ENCODE results near the gene ST8SIA3. TPM values are rescaled to one million over a fixed set of nuclear protein-coding genes. Genes with fewer than 3 reads are reported as not detected.

Gene ST8SIA3
- total and polyA plus RNA-seq, 2 experiments from 2014 or later, result not detected

DNA sequence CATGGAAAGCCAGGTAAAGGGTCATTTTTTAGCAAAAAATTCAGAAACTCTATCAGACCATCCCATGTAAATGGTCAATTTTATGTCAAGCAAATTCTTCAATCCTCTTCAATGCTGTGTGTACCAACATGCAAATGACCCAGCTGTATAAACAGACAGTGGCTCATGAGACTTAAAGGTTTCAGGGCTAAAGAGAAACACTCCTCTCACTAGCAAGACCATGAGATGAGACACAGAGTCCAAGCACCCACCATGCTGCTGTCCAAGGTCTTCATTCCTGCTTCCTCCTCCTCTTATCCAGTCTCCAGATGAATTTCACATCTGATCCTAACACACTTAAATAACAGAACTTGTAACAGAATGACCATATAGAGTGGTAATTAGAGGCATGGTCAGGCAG is 52.0 kb downstream of the ST8SIA3 start:
- H3K36me3 ChIP-seq (ENCODE audit: low read depth), result no peaks in the 10 kb centered on the region
- no peak overlapping the region for H3K9ac ChIP-seq
- H3K79me2 ChIP-seq (ENCODE audit: insufficient read depth), result no peaks in the 10 kb centered on the region
- no peak overlapping the region for H3K4me3 ChIP-seq
- no peaks in the 10 kb centered on the region for H3K9me2 ChIP-seq (ENCODE audit: insufficient read depth)
- in situ Hi-C loops (cut with MboI), result no loop called here
- no peaks in the 10 kb centered on the region for H4K20me1 ChIP-seq (ENCODE audit: insufficient read depth)
- no peaks in the 10 kb centered on the region for H3K4me1 ChIP-seq (ENCODE audit: insufficient read depth)
- no peak for DNase-seq
- H3F3A ChIP-seq (ENCODE audit: insufficient read depth), result no peaks in the 10 kb centered on the region
- H3K4me2 ChIP-seq (ENCODE audit: unreplicated experiment), result no peak overlapping the region
- no peaks in the 10 kb centered on the region for H3K27me3 ChIP-seq (replicated peaks; ENCODE audit: insufficient read depth)
- H3K9me3 ChIP-seq (ENCODE audit: low read depth), result no peaks in the 10 kb centered on the region
- no peak for TF ChIP-seq EZH2 (IDR thresholded peaks at IDR 0.05; ENCODE audit: insufficient read depth, poor library complexity, severe bottlenecking)
- H3K27ac ChIP-seq, result no peak overlapping the region
- no peak overlapping the region for H2AFZ ChIP-seq

DNA sequence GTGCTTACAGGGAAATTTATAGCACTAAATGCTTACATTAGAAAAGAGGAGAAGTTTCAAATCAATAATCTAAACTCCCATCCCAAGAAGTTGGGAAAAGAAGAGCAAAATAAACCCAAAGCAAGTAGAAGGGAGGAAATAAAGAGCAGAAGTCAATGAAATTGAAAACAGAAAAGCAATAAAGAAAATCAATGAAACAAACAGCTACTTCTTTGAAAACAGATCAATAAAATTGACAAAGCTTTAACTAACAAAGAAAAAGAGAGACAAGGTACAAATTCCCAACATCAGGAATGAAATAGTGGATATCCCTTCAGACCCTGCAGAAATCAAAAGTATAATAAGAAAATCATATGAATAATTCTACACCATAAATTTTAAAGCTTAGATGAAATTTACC is 57.3 kb downstream of the ST8SIA3 start:
- no peak for TF ChIP-seq EZH2 (IDR thresholded peaks at IDR 0.05; ENCODE audit: insufficient read depth, poor library complexity, severe bottlenecking)
- TF ChIP-seq EZH2phosphoT487 (IDR thresholded peaks at IDR 0.05; ENCODE audit: insufficient read depth, low read depth), result no peak
- no peak overlapping the region for H2AFZ ChIP-seq
- in situ Hi-C loops (cut with MboI), result no loop called here

GRCh38 chr18:57410749-57411148 is 58.4 kb downstream of the ST8SIA3 start:
- WGBS, 2 experiments (ENCODE audit: low coverage in 1 of 2, low lambda C conversion rate in 2 of 2, missing lambda C conversion rate in 2 of 2), result 31 to 34% methylated on average over 3 of the region's 3 CpGs
- Histone ChIP-seq H3K4me3 (no peak overlapping the region), H3K9ac (no peak overlapping the region), H3K79me2 (ENCODE audit: insufficient read depth) (no peaks in the 10 kb centered on the region), H4K20me1 (ENCODE audit: insufficient read depth) (no peaks in the 10 kb centered on the region), H3K27ac (no peak overlapping the region), H3F3A (ENCODE audit: insufficient read depth) (no peaks in the 10 kb centered on the region), H2AFZ (no peak overlapping the region), H3K27me3 (replicated peaks; ENCODE audit: insufficient read depth) (no peaks in the 10 kb centered on the region), H3K4me2 (ENCODE audit: unreplicated experiment) (no peak overlapping the region), H3K9me2 (ENCODE audit: insufficient read depth) (no peaks in the 10 kb centered on the region), H3K9me3 (ENCODE audit: low read depth) (no peaks in the 10 kb centered on the region), H3K36me3 (ENCODE audit: low read depth) (no peaks in the 10 kb centered on the region), H3K4me1 (ENCODE audit: insufficient read depth) (no peaks in the 10 kb centered on the region)
- DNase-seq, result no peak
- in situ Hi-C loops (cut with MboI), result no loop called here
- TF ChIP-seq EZH2 (IDR thresholded peaks at IDR 0.05; ENCODE audit: insufficient read depth, poor library complexity, severe bottlenecking) (no peak), EZH2phosphoT487 (IDR thresholded peaks at IDR 0.05; ENCODE audit: insufficient read depth, low read depth) (no peak)

More for the DNA sequence above, 57.3 kb downstream of the ST8SIA3 start:
- Histone ChIP-seq H3K9ac (no peak overlapping the region), H3K27ac (no peak overlapping the region), H4K20me1 (ENCODE audit: insufficient read depth) (no peaks in the 10 kb centered on the region), H3K4me3 (no peak overlapping the region), H3K9me3 (ENCODE audit: low read depth) (no peaks in the 10 kb centered on the region), H3K4me1 (ENCODE audit: insufficient read depth) (no peaks in the 10 kb centered on the region), H3F3A (ENCODE audit: insufficient read depth) (no peaks in the 10 kb centered on the region), H3K9me2 (ENCODE audit: insufficient read depth) (no peaks in the 10 kb centered on the region), H3K36me3 (ENCODE audit: low read depth) (no peaks in the 10 kb centered on the region), H3K79me2 (ENCODE audit: insufficient read depth) (no peaks in the 10 kb centered on the region), H3K27me3 (replicated peaks; ENCODE audit: insufficient read depth) (no peaks in the 10 kb centered on the region), H3K4me2 (ENCODE audit: unreplicated experiment) (no peak overlapping the region)
- DNase-seq, result no peak

DNA sequence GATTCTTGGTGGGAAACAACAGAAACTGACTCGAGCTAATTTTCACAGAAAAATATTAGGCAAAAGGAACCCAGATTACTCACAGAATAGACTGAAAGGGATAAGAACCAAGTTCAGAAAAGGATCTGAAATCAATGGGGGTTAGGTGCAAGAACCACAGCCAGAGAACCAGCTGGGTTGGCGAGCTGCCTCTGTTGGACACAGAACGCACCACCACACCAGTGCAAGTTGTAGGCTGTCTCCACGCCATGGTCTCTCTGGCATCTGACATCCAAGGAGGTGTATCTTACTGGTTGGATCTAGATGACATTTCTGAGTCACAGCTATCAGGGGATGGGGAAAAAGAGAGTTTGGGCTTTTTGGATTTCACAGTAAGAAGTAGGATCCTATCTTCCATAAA is 64.2 kb downstream of the ST8SIA3 start:
- peaks cover 7% of the 10 kb centered on the region; the same call in 1 of the 2 replicates for H3K27me3 ChIP-seq (replicated peaks; ENCODE audit: insufficient read depth)
- WGBS, 2 experiments (ENCODE audit: low coverage in 1 of 2, low lambda C conversion rate in 2 of 2, missing lambda C conversion rate in 2 of 2), result 4 to 10% methylated on average over 4 of the region's 4 CpGs
- H2AFZ ChIP-seq, result no peak overlapping the region
- no peak overlapping the region for H3K4me3 ChIP-seq
- TF ChIP-seq EZH2phosphoT487 (IDR thresholded peaks at IDR 0.05; ENCODE audit: insufficient read depth, low read depth) (no peak), EZH2 (IDR thresholded peaks at IDR 0.05; ENCODE audit: insufficient read depth, poor library complexity, severe bottlenecking) (no peak)
- H3K4me1 ChIP-seq (ENCODE audit: insufficient read depth), result no peaks in the 10 kb centered on the region
- no peaks in the 10 kb centered on the region for H3F3A ChIP-seq (ENCODE audit: insufficient read depth)
- H3K9me2 ChIP-seq (ENCODE audit: insufficient read depth), result no peaks in the 10 kb centered on the region
- no peaks in the 10 kb centered on the region for H3K36me3 ChIP-seq (ENCODE audit: low read depth)
- in situ Hi-C loops (cut with MboI), result no loop called here
- no peaks in the 10 kb centered on the region for H3K9me3 ChIP-seq (ENCODE audit: low read depth)
- no peaks in the 10 kb centered on the region for H4K20me1 ChIP-seq (ENCODE audit: insufficient read depth)
- H3K27ac ChIP-seq, result no peak overlapping the region
- no peak overlapping the region for H3K4me2 ChIP-seq (ENCODE audit: unreplicated experiment)
- DNase-seq, result no peak
- no peaks in the 10 kb centered on the region for H3K79me2 ChIP-seq (ENCODE audit: insufficient read depth)
- no peak overlapping the region for H3K9ac ChIP-seq

Other genes starting within 250 kb of the ST8SIA3 start
- gene BOD1L2, start 205.5 kb upstream of the ST8SIA3 start, total RNA-seq (2014; rRNA removed; shearing (Covaris generic)), result not detected in 2 replicates
- gene BOD1L2, start 205.5 kb upstream of the ST8SIA3 start, polyA plus RNA-seq (2016; fragmentation: Nextera tagmentation; extraction: Ambion mirVana), result not detected in 2 replicates
- gene ONECUT2, start 82.8 kb downstream of the ST8SIA3 start, total RNA-seq (2014; rRNA removed; shearing (Covaris generic)), result not detected in 2 replicates
- gene ONECUT2, start 82.8 kb downstream of the ST8SIA3 start, polyA plus RNA-seq (2016; fragmentation: Nextera tagmentation; extraction: Ambion mirVana), result 0.01 TPM in 2 replicates
- 25.4 and 56.8 TPM in 2 replicates for gene FECH, start 234.1 kb downstream of the ST8SIA3 start, total RNA-seq (2014; rRNA removed; shearing (Covaris generic))
- 32.5 and 33.4 TPM in 2 replicates for gene FECH, start 234.1 kb downstream of the ST8SIA3 start, polyA plus RNA-seq (2016; fragmentation: Nextera tagmentation; extraction: Ambion mirVana)

Measured in GM23248 (cell line).